Ovary (tissue), 10 donors: ENCODE results near the gene NELFA. TPM values are rescaled to one million over a fixed set of nuclear protein-coding genes. Genes with fewer than 3 reads are reported as not detected.
A peak's percentile ranks its signal among the peaks of the same experiment; 100 is the strongest.

Source experiments
- DNase-seq, 5 donors: peaks; one replicate each; pipeline ENCODE4 v3.0.0-alpha.2; 2019 to 2020
- H3K27ac ChIP-seq, 2 donors: fragments of 200-600 bp; one replicate each; pipeline versions ENCODE4 v1.5.1 to v1.8.0; 2019 to 2022
- H3K27me3 ChIP-seq: fragments of 200-600 bp; one replicate; pipeline ENCODE4 v1.8.0; 2022
- H3K36me3 ChIP-seq: fragments of 200-600 bp; sonication (generic); one replicate; pipeline ENCODE4 v1.5.1; 2019
- H3K4me1 ChIP-seq: one replicate; pipeline ENCODE4 v1.8.1; 2013; ENCODE audit warnings: mild to moderate bottlenecking, moderate library complexity; ENCODE audit not compliant: insufficient read depth
- H3K4me3 ChIP-seq: fragments of 200-600 bp; sonication (generic); one replicate; pipeline ENCODE4 v1.5.1; 2017
- H3K9me3 ChIP-seq, 2 donors: fragments of 200-600 bp in 1 of 2; sonication (generic) in 1 of 2; one replicate each; pipeline versions ENCODE4 v1.5.1 to v1.8.1; 2013 to 2019; ENCODE audit warnings: mild to moderate bottlenecking in 1 of 2, moderate library complexity in 1 of 2
- EP300 ChIP-seq: sonication (generic); formaldehyde crosslinking; IDR thresholded peaks from one replicate; pipeline ENCODE4 v1.6.1; 2017; ENCODE audit warnings: antibody characterized with exemption
- POLR2A ChIP-seq: fragments of 450-650 bp; IDR thresholded peaks from one replicate; pipeline ENCODE4 v1.6.1; 2017; ENCODE audit warnings: antibody characterized with exemption, mild to moderate bottlenecking, moderate library complexity
- WGBS, 3 donors: extraction: QIAGEN DNeasy Blood & Tissue Kit in 1 of 3; methylation state at CpG; one replicate each; pipeline versions ENCODE4 v1.1.5 to v1.1.7; 2013 to 2017; 5-methylcytosine and 5-hydroxymethylcytosine counted together
- intact Hi-C, 4 donors: fragments of 100-400 bp; cut with DNase I; formaldehyde crosslinking; loops; one replicate each; pipeline versions ENCODE4 v1.11.0 to v1.15.1; 2022 to 2023
- long read RNA-seq, 3 donors: library from polyadenylated mRNA in 2 of 3; unstranded in 2 of 3; transcript quantifications; one replicate each; pipeline ENCODE4 v2.0.0 and lab custom pipeline, GENCODE V29; 2021 to 2026
- polyA plus RNA-seq, 2 donors: library from polyadenylated mRNA; stranded (reverse); fragments of 200-250 nt in 1 of 2; fragments of 350-450 nt in 1 of 2; fragmentation: Illumina TruSeq in 1 of 2; extraction: RNeasy Lipid Tissue Mini Kit (QIAGEN cat#74804) in 1 of 2; gene quantifications; one replicate each; pipeline ENCODE4 v1.2.3, GENCODE V29; 2013 to 2014
- total RNA-seq, 7 donors: library from RNA; depleted of rRNA in 2 of 7; stranded (reverse); fragments of >200 nt in 2 of 7; fragmentation: NEBNext Ultra II Directional in 3 of 7; extraction: Animal tissue kit (Norgen Biotek cat#: 25700) in 3 of 7; gene quantifications; one replicate each; pipeline versions ENCODE4 v1.1.0 to v1.2.4, GENCODE V29; 2016 to 2023
- TF ChIP-seq, protein P1 (sequence below), 3 donors: fragments of 450-650 bp in 2 of 3; fragments of 200-600 bp in 1 of 3; IDR thresholded peaks; one replicate each; pipeline versions ENCODE4 v1.5.1 to v1.8.0; 2016 to 2022; ENCODE audit warnings: antibody characterized with exemption in 3 of 3, mild to moderate bottlenecking in 1 of 3
- donor health status: DM: no; HTN: no; CAD: no; lungs with moderate emphysema.
- donor health status: DM: no; HTN: no; CAD: no.
- donor health status: Bipolar disorder and iron deficiency.
- donor health status: DM: yes; HTN: yes; CAD: no.
- donor health status: DM: no; HTN: no; CAD: no.
- donor health status: DM: yes; HTN: yes; CAD: no.

NELFA gene
- total RNA-seq (10 to 100 TPM; 22.7 to 42.8 (median 32.6) TPM), polyA plus RNA-seq (10 to 100 TPM; 12.5 to 30.8 TPM)
- long read RNA-seq, donor 1, transcript NELFA-202 (11 exons, 3,343 nt): major isoform, 251 of 303 reads
- long read RNA-seq, donor 1, partial matches to known transcripts: 18 of 303 reads
- long read RNA-seq, donor 1, other reads (novel, unspliced or antisense): 27 of 303 reads
- long read RNA-seq, donor 2, transcript NELFA-202 (11 exons, 3,343 nt): major isoform, 22 of 473 reads
- long read RNA-seq, donor 2, partial matches to known transcripts: 108 of 473 reads
- long read RNA-seq, donor 2, other reads (novel, unspliced or antisense): 340 of 473 reads
- long read RNA-seq, donor 3, transcript NELFA-202 (11 exons, 3,343 nt): major isoform, 99 of 126 reads
- long read RNA-seq, donor 3, partial matches to known transcripts: 10 of 126 reads
- long read RNA-seq, donor 3, other reads (novel, unspliced or antisense): 14 of 126 reads

DNA sequence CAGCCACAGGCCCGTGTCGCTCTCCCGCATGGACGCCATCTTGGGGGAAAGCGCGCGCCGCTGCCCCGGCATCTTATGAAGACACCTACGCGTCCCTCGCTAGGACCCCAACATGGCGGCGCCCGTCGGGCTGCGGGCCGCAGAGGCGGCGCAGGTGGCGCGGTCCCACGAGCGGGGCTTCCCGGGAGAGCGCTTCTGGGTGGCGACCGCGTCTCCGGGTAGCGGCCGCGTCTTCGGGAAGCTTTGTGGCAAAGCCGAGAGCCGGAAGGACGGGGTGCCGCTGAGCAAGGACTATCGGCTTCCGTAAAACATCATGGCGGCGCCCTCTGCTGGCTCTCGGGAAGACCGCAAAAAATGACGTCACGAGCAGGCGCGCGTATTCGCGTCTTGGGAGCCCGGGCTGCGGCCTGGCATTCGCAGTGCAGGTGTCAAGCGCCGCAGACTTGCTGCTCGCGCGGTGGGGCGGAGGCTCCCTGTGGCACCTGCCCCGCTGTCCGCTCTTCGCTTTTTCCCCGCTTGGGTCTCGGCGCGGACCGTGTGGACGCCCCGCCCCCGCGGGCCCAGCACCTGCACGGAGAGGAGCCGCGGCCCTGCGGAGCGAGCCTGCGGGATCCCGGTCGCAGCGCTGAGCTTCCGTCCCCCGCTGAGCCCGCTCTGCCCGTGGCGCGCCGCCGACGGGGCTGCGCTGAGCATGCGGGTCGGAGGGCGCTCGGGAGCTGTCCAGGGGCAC is at the start of gene NELFA:
NELFA (minus strand) TSS at position 54 of the 730 bp plus-strand sequence; CDS start at position 39, 15 bp downstream.
- no peaks in the 10 kb centered on the region for H3K27me3 ChIP-seq
- no peak for TF ChIP-seq EP300
- peak; percentile 50 for TF ChIP-seq POLR2A
- TF ChIP-seq, protein P1, sequence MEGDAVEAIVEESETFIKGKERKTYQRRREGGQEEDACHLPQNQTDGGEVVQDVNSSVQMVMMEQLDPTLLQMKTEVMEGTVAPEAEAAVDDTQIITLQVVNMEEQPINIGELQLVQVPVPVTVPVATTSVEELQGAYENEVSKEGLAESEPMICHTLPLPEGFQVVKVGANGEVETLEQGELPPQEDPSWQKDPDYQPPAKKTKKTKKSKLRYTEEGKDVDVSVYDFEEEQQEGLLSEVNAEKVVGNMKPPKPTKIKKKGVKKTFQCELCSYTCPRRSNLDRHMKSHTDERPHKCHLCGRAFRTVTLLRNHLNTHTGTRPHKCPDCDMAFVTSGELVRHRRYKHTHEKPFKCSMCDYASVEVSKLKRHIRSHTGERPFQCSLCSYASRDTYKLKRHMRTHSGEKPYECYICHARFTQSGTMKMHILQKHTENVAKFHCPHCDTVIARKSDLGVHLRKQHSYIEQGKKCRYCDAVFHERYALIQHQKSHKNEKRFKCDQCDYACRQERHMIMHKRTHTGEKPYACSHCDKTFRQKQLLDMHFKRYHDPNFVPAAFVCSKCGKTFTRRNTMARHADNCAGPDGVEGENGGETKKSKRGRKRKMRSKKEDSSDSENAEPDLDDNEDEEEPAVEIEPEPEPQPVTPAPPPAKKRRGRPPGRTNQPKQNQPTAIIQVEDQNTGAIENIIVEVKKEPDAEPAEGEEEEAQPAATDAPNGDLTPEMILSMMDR (IDR thresholded peaks at IDR 0.05): peak; percentile 55 to 95 (median 80)
- WGBS, 3 donors: 0 to 1% (median 0%) methylated on average over 88 to 95 of the region's 95 CpGs
- intact Hi-C loops: no loop called here
- peak; percentile 94 to 96 (median 95) for DNase-seq
- H3K4me1 ChIP-seq: peaks cover 12% of the 10 kb centered on the region
- H3K9me3 ChIP-seq: no peaks in the 10 kb centered on the region
- H3K36me3 ChIP-seq: no peaks in the 10 kb centered on the region
- peak within 1 kb of the TSS; percentile 97 to 98 for H3K27ac ChIP-seq
- H3K4me3 ChIP-seq: peak within 1 kb of the TSS; percentile 97

DNA sequence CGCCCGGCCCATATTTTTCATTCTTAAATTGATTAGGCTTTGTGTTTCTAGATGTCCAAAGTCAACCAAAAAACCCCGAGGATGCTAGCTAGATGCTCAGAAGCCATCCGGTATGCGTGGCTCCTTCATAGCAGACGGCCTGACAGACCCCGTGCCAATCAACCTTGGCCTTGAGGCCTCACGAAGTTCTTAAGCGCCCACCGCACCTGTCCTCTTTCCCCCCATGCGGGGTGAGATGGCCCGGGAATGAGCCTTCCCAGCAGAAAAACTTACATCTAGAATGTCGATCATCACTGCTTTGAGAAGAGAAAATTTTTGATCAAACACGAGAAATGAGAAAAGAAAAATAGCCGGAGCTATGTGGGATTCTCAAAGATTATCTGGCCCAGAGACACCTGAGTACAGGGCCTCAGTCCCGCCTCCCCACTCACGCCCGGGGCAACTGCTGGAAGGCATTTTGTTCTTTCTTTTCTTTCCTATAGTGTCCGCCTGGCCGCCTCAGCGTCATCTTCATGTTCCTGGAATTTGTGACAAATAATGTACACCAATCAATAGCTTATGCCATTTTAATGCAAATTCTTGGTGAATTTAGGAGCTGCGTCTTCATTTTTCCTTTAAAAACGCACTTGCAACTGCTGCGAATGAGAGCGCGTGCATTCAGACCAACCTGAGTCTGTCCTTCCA is 48.8 kb upstream of the NELFA start:
- H3K4me3 ChIP-seq: no peak overlapping the region
- WGBS, 3 donors: 73 to 80% (median 80%) methylated on average over 26 of the region's 26 CpGs
- H3K27ac ChIP-seq: no peak overlapping the region
- no peak for DNase-seq
- TF ChIP-seq EP300 (no peak), POLR2A (no peak)
- TF ChIP-seq, protein P1 (IDR thresholded peaks at IDR 0.05): no peak
- peaks cover 2% of the 10 kb centered on the region for H3K4me1 ChIP-seq
- H3K27me3 ChIP-seq: peaks cover 2% of the 10 kb centered on the region
- no peaks in the 10 kb centered on the region for H3K36me3 ChIP-seq
- intact Hi-C loops: no loop called here
- no peaks in the 10 kb centered on the region for H3K9me3 ChIP-seq

DNA sequence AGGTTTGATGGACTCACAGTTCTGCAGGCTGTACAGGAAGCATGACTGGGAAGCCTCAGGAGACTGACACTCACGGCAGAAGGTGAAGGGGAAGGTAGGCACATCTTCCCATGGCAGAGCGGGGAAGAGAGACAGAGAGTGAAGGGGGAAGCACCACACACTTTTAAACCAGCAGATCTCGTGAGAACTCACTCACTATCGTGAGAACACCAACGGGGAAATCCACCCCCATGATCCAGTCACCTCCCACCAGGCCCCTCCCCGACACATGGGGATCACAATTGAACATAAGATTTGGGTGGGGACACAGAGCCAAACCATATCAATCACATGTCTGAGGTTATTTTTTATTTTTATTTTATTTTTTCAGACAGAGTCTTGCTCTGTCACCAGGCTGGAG is 45.4 kb upstream of the NELFA start:
- no peaks in the 10 kb centered on the region for H3K36me3 ChIP-seq
- H3K27ac ChIP-seq: no peak overlapping the region
- H3K27me3 ChIP-seq: no peaks in the 10 kb centered on the region
- WGBS, 3 donors: 68 to 75% (median 70%) methylated on average over 6 of the region's 6 CpGs
- DNase-seq: no peak
- intact Hi-C loops: no loop called here
- no peaks in the 10 kb centered on the region for H3K9me3 ChIP-seq
- H3K4me1 ChIP-seq: peaks cover 2% of the 10 kb centered on the region
- no peak overlapping the region for H3K4me3 ChIP-seq
- TF ChIP-seq, protein P1 (IDR thresholded peaks at IDR 0.05): no peak
- TF ChIP-seq POLR2A (no peak), EP300 (no peak)

DNA sequence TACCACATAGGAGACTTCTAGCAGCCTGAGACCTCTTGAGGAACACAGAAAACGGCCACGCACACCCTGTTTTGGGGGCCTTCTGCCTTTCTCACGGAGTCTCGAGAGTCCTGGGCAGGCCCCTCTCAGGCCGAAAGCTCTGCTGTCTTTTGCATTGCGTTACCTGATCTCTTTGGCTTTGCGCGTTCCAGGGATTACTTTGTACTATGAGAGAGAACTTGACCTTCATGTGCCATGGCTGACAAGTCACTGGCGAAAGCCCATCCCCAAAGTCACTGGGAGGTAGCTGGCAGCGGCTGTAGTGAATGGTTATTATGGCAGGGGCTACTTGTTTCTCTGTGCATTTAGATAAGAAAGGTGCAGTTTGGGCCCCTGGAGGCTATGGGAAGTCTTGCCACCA is 42.3 kb upstream of the NELFA start:
- Histone ChIP-seq H3K4me1 (no peaks in the 10 kb centered on the region), H3K27me3 (no peaks in the 10 kb centered on the region), H3K36me3 (no peaks in the 10 kb centered on the region), H3K27ac (no peak overlapping the region), H3K4me3 (no peak overlapping the region), H3K9me3 (no peaks in the 10 kb centered on the region)
- WGBS, 3 donors: 82 to 88% (median 84%) methylated on average over 10 of the region's 10 CpGs
- TF ChIP-seq, protein P1 (IDR thresholded peaks at IDR 0.05): no peak
- TF ChIP-seq EP300 (no peak), POLR2A (no peak)
- no peak for DNase-seq
- intact Hi-C loops: no loop called here
